CD1c-positive myeloid dendritic cell (primary cell): Measurements from ENCODE around the gene RGS6.

ENCODE experiments used
- DNase-seq: peaks from one replicate; pipeline ENCODE4 v3.0.0-alpha.2; 2016; ENCODE audit errors: extremely low spot score

The RGS6 gene

DNA sequence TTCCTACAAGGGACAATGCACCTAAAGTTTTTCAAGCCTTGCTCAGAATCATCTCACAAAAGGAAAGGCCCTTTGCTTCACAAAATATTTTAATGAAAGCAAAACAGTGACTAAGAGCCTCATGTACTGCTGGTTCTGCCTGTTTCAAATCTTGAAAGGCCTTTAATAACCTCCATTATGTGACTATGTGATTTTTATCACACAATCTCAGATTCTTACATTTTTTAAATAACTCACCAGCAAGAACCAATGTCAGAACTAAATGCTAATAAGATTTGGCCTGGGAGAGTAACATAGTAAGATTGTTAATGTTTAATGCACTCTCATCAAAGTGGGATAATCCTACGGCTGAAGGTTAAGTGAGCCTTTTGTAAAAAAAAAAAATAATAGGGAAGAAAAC lies 378.9 kb downstream of the RGS6 start:
- no peak for DNase-seq

DNA sequence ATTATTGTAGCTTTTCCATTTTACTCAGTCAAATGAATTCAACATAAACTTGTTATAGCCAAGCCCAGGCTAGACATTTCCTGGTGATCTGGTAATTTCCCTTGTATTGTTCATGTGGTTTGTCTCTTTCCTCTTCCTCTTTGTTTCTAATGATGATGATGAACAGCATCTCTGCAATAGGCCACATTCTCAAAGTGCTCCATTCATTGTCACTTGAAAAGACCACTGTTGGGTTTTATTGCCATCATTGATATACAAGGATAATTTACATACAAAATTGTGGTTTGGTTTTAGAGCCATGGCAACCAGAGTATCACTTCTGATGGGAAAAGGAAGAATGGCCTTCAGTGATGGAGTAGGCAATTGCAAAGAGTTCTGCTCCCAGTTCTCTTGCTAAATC lies 379.3 kb downstream of the RGS6 start:
- no peak for DNase-seq

DNA sequence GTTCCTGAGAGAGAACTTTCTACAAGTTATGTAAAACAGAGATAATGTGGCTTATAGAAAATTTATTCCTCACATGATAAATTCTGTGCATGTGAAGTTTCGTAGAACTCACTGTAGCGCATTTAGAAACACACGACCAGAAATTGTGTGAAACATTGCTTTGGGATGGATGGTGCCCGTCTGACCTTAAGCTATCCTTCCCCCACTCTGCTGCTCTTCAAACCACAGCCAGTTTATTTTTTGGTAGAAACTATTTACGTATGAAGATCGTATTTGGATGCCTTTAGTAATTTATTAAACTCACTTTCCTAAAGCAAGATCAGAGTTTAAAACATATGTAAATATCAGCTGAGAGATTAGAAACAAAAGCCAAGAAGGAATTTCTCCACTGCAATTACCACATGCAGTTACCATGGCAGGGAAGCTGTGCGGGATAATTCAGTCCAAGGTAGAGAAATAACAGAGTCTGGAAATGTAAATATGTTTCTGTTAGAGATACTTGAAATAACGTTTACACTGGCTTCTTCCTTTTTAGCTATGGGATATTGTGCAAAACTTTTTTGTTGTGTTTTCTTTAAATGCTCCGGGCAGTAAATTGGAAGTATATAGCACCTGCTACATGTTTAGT lies 382.7 kb downstream of the RGS6 start:
- no peak for DNase-seq

DNA sequence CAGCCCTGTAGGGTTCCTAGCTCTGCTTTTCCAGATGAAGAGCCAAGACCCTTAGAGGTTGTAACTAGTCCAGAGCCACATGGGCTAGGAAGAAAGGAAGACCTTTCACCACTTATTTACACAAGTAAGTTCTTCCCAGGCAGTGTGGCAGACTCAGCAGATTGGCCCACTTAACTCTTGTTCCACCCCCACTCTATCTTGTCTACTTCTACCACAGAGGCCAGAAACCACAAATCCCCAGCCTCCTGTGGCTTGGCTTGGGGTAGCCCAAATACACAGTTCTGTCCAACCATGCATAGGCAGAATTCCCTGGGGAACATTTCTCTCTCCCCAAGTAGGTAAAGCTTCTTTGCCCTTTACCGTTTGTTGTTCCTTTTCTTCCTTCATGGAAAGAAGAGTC lies 383.5 kb downstream of the RGS6 start:
- no peak for DNase-seq

DNA sequence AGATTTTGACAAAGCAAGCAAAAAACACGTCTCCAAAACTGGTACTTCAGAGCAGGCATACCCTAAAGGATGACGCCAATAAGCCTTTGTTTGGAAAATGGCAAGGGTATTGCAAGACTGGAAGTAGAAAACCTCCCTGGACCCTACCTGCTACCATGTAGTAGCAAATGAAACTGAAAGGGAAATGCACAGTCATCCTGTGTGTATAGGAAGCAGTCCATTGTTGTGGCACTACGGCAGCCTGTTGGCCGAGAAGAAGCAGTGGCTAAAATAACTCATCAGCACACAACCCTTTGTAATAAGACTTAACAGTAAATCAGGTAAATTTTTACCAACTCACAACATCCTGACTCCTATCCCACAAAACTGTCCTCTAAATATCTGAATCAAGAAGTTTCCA lies 386.4 kb downstream of the RGS6 start:
- DNase-seq, result no peak

DNA sequence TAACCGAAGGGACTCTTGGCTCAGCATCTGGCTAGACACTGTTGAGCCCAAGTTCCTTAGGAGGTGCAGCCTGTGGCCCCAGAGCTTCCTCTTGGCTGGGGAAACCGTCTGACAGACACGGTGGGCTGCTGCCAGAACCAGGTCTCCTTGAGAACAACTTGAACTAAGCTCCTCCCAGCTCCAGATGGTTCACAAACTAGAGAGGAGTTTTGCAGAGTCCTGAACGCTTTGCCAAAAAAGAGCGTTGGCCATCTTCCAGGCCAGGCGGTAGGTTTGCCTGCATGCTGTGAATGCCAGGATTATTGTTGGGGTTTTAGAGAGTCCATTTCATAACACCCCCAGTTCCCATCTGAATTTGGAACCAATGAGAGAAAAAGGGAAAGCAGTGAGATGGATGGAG lies 399.8 kb downstream of the RGS6 start:
- no peak for DNase-seq

DNA sequence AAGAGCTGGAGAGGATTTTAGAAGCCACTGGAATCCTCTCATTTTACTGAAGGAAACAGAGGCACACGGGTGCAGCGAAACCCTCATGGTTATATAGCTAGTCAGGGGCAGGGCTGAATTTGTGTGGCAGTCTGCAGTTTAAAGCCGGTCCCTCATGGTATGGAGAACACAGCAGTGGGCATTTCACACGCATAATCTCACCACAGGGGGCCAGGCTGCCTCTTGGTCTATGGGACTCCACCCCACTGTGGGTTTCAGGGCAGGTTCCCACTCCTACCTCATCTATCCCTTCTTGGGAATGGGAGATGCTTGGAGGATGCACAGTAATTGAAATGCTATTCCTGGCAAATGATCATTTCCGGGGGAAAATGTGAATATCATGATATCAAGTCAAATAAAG lies 400.6 kb downstream of the RGS6 start:
- no peak for DNase-seq

DNA sequence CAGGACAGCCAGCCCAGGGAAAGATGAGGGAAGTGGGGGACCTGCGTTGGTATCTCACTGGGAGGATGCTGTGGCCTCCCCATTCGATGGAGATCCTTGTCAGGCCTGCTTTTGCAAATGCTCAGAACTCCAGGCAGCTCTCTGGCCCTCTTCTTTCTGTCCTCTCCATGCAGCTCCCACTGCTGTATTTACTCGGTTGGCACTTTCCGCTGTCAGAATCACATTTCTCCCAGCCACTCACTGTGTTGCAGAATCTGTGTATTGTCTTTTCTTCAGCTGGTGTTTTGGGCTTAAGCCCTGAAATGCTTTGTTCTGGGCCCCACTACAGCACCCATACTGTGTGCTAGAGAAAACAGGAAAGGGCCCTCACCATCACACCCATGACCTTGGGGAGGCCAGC lies 401.1 kb downstream of the RGS6 start:
- no peak for DNase-seq

DNA sequence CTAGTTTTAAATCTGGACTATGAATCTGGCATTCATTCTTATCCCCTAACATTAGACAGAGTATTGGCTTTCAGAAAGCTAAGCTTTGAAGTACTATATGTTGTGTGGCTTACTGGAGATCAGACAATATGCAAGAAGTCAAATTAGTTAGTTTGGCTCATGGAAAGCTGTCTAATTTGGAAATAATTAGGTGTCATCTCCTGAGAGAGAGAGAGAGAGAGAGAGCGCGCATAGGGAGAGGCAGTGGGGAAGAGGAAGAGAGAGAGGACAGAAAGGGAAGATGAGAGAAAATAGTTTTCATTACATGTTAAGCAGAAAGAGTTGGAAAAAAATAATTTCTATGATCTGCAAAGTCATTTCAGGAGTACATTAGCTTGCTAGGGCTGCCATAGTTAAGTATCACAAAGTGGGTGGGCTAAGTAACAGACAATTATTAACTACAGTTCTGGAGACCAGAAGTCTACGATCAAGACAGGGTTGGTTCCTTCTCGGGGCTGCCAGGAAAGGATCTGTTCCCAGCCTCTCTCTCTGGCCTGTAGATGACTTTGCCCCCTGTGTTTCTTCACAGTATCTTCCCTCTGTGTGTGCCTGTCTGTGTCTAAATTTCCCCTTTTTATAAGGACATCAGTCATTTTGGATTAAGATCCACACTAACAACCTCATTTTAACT lies 404.2 kb downstream of the RGS6 start:
- no peak for DNase-seq

DNA sequence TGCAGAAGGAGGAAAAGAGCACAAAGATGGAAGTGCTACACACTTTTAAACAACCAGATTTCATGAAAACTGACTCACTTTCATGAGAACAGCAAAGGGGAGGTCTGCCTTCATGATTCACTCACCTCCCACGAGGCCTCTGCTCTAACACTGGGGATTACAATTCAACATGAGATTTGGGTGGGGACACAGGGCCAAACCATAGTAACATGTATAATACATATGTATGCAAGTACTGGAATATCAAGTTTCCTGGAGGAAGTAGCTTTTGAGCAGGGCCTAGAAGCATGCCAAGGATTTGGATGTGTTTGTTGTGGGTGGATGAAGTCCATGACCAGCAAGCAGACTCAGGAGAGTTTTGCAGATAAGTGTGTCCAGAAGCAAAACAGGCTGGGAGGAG lies 409.0 kb downstream of the RGS6 start:
- DNase-seq, result no peak

DNA sequence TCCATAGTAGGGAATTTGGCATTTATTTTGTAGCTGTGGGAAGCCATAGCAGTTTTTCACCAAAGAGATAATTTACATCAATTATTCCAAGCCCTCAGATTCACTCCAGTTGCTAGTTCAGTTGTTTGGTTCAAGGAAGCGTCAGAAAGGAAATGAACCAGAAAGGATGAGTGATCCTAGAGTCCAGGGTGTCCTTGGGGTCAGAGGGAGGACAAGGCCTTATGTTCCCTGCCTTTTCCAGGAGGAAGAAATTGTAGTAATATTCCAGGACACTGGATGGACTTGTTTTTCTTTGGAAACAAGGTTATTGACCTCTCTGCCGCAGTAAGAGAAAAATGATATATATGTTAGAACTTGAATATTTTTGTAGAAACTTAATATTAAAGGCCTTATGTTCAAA lies 409.5 kb downstream of the RGS6 start:
- no peak for DNase-seq

DNA sequence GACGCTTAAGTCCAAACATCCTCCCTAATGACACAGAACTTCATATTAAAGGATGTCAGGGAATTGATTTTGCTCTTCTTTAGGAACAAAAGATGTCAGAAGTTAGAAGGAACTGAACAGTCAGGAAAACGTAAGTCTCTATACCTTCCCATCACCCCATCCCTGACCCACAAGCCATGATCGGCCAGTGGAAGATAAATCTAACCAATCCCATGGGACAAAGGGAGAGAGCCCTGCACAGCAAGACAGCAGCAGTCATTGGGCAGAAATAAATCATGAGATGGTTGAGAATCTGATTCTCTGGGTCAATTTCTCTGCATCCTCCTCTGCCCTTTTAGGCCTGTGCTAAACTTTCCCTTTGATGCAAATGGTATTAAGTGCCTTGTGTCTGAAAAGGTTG lies 414.9 kb downstream of the RGS6 start:
- DNase-seq, result no peak

DNA sequence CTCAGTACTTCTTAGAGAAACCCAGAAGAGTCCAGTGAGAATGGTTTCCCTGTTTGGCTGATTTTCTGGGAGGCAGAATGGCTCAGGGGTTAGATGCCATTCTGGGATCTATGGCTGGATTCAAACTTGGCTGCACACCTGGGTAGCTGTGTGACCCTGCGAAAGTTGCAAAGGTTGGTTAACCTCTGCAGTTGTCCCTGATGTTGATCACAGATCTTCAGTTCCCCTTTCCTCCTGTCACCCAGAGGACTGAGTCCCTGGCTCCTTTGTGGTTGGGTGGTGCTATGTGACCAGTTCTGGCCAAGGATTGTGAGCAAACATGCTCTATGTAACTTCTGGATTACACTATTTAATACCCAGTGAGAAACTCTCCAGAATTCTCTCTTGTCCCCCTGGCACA lies 418.0 kb downstream of the RGS6 start:
- DNase-seq, result no peak

DNA sequence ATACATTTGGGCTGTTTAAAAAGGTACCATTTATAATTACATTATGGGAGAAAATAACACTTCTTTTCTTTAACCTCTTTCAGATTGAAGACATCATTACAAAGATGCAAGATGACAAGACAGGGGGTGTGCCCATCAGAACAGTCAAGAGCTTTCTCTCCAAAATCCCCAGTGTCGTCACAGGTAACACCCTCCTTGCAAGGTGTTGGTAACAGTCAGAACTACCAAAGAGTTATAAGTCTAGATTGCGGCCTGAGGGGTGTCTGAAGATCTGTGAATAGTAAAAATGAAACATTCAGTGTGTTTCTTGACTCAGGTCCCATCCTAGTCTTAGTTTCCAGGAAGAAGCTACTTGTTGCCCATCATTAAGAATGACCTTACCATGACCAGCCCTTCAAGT lies 419.8 kb downstream of the RGS6 start:
- DNase-seq, result no peak

DNA sequence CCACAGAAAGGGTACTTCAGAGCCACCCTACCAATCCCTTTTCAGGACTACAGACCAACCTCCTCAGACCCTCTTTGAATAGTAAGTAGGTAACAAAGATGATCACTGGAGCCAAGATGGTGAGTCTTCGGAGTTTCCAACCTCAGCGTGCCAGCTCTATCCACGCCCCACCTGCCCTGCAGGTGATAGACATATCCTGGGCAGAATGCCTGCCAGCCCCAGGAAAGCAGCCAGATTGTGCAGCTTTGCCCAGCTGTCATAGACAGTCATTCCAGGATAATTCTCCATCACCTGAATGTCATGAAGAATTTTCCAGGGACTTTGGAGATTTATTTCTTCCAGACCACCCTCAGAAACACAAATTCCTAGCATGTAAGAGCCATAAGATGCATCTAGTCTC lies 434.4 kb downstream of the RGS6 start:
- DNase-seq, result no peak

DNA sequence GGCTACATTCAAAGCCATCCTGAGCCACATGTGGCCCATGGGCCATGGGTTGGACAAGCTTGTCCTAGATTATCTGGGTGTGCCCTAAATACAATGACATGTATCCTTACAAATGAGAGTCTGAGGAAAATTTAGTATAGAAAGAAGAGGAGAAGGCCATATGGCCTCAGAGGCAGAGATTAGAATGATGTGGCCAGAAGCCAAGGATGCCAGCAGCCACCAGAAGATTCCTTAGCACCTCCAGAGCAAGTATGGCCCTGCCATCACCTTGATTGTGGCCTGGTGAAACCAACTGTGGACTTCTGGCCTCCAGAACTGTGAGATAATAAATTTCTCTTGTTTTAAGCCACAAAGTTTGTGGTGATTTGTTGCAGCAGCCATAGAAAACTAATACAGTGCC lies 436.9 kb downstream of the RGS6 start:
- DNase-seq, result no peak

DNA sequence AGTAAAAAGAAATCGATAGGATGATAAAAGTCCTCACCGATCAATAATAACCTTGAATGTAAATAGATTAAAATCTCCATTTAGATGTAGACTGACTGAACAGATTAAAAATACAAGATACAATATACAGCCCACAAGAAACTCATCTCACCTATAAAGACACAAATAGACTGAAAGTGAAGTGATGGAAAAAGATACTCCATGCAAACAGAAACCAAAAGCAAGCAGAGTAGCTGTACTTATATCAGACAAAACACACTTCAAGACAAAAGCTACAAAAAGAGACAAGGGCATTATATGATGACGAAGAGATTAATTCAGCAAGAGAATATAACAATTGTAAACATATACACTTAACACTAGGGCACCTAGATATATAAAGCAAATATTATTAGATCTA lies 444.8 kb downstream of the RGS6 start:
- no peak for DNase-seq

DNA sequence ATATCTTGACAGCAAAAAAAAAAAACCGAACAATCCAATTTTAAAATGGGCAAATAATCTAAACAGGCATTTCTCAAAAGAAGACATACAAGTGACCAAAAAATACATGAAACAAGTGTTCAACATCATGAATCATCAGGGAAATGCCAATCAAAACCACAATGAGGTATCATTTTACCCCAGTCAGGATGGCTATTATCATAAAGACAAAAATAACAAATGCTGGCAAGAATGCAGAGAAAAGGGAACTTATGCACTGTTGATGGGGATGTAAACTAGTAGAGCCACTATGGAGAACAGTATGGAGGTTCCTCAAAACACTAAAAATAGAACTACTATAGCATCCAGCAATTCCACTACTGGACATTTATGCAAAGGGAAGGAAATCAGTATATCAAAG lies 448.2 kb downstream of the RGS6 start:
- peak; percentile 23 for DNase-seq

DNA sequence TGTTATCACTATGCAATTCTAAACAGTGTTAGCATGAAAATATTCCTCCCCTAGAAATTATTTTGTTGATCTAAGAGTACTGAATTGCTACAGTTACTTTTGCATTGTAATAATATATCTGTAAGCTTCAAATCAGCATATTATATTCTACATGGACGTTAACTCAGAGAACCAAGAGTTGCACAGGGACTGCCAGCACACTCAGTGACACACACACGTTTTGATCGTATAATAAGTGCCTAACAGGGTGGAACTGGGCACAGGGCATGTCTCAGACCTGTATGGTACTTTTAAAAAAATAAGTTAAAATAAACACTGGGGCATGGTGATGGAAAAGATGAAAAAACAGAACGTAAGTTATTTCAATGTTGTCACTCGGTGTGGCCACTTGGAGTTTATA lies 451.6 kb downstream of the RGS6 start:
- no peak for DNase-seq

DNA sequence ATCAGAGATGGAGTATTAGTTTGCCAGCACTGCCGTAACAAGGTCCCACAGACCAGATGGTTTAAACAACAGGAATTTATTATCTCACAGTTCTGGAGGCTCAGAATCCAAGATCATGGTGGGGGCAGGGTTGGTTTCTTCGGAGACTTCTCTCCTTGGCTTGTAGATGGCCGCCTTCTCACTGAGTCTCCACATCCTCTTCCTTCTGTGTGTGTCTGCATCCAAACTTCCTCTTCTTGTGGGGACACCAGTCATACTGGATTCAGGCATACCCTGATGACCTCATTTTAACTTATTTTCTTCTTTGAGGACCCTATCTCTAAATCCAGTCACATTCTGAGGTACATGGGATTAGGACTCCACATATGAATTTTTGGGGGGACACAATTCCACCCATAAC lies 455.5 kb downstream of the RGS6 start:
- DNase-seq, result peak; percentile 53

DNA sequence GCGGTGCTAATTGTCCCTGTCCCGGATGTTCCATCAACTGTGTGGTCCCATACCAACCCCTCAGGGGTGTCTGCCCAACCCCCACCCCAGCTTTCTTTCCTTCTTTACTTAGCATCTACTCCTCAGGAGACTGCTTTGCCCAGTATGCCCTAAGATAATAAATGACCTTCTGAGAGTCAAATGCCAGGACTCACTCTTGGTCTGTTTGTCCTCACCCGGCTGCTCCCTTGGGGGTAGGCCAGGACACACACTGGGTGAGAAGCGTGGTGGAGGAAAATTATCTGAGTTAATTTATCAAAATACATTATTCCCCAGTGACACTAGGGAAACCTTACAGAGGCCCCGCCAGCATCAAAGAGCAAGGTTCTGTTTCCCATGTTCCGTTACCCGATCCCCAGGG lies 457.0 kb downstream of the RGS6 start:
- DNase-seq, result no peak

DNA sequence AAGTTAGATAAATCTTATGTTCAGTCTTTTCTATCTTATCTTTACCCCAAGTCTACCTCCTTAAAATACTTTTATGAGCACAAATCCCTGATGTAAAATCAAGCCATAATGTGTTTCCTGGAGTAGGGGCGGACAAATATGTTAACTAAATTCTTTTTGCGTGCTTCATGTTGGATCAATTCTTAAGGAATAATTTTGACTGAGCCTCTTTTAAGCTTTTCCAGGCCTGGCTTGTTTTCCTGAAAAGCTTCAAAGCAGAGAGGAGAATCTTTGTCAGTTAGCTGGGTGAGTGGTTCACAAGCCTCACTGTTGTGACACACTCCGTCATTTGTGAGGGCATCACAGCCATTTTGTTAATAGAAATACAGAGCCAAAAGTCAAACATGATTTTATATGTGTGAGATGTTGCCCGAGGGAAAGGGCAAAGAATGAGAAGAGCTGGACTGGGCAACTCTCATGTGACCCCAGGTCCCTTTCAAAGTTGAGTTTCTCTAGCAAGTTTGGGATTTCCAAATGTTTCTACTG lies 468.9 kb downstream of the RGS6 start:
- DNase-seq, result no peak

DNA sequence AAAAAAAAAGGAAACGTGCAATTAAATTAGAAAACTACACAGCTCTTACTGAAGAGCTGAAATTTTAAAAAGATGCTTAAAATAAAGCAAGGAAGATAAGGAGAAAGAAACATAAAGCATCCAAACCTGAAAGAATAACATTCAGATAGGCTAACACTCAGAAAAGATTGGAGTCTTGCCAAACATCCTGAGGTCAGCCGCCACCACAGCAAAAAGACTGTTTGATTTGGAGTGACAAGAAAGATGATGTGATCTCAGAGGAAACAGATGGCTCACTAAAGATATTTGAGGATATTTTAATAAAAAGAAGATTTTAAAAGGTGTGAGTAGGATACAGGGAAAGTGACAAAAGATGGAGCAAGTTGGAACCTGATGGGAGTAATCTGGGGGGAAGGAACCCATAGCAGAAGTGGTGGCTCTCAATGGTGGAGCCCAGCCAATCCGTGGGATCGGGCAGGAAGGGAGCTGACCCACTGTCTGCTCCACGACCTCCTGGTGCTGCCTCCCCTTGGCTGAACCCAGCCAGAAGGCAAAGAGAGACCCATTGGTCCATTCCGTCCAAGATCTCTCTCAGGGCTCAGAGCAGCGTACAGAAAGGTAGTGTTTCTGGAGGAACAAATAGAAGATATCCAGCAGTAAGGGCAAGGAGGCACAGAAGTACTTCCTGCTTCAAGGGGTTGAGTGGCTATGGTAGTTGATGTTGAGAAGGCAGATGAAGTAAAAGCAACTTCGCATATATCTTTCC lies 469.6 kb downstream of the RGS6 start:
- DNase-seq, result no peak
